Measurements from ENCODE around the gene PTPRO. TPM values are rescaled to one million over a fixed set of nuclear protein-coding genes. Genes with fewer than 3 reads are reported as not detected.

Gene PTPRO
- total and polyA plus RNA-seq, 10 of the 15 experiments (the other 5 are each of a cell fraction or from before 2014, with no cell fraction given), result 1.2 to 5.3 (median 3.5) TPM

- no peak for TF ChIP-seq MTA3 (IDR thresholded peaks at IDR 0.05; ENCODE audit: borderline replicate concordance, low read length)
- no peak for TF ChIP-seq SMAD1 (IDR thresholded peaks at IDR 0.05; ENCODE audit: low read depth, partially characterized antibody)
Observed at GRCh38 chr12:15541996-15542631, 219.8 kb downstream of the PTPRO start (continued).

GRCh38 chr12:15543347-15543746, 221.0 kb downstream of the PTPRO start:
- DNase-seq (ENCODE audit: low read depth, low spot score), result no peak
- ChIA-PET SMC1A (ENCODE audit: uncharacterized antibody, unreplicated experiment) (interaction anchor here (0.6 to 2.2 kb wide), 7 partner anchors 9 to 117 kb away, joined by 3 to 12 read pairs (median 3); no protein-coding TSS in a partner anchor), POLR2A (interaction anchor here (1.3 kb wide), 2 partner anchors 9 to 27 kb away, joined by 3 to 6 read pairs; no protein-coding TSS in a partner anchor), CTCF (interaction anchor here (1.2 to 10.7 kb wide), 2 partner anchors 10 to 41 kb away, joined by 4 to 116 read pairs; no protein-coding TSS in a partner anchor), RAD21 (ENCODE audit: unreplicated experiment) (no interaction called here)
- intact Hi-C loops (cut with micrococcal nuclease; ENCODE audit: unreplicated experiment), result no loop called here
- Histone ChIP-seq H3K79me2 (ENCODE audit: control insufficient read depth, insufficient read depth, low read length) (no peaks in the 10 kb centered on the region), H3K9ac (ENCODE audit: control insufficient read depth, insufficient read depth, low read length) (no peak overlapping the region), H4K20me1 (ENCODE audit: control insufficient read depth, insufficient read depth) (no peaks in the 10 kb centered on the region), H3K4me2 (ENCODE audit: control insufficient read depth, insufficient read depth) (no peak overlapping the region), H3K4me1 (ENCODE audit: control insufficient read depth, insufficient read depth, low read length) (peaks cover 19% of the 10 kb centered on the region), H3K27ac (ENCODE audit: control insufficient read depth, insufficient read depth) (no peak overlapping the region), H3K4me3 (no peak overlapping the region), H3K36me3 (ENCODE audit: control insufficient read depth in 2 of 2, insufficient read depth in 2 of 2, low read length in 1 of 2) (no peaks in the 10 kb centered on the region), H3K27me3 (replicated peaks in 1 of 2; ENCODE audit: control insufficient read depth in 2 of 2, insufficient read depth in 2 of 2, low read length in 1 of 2) (no peaks in the 10 kb centered on the region), H2AFZ (ENCODE audit: control insufficient read depth, low read depth, low read length) (no peak overlapping the region), H3K9me3 (replicated peaks; ENCODE audit: control insufficient read depth, insufficient read depth, low read length) (no peaks in the 10 kb centered on the region)
- WGBS (ENCODE audit: insufficient coverage, insufficient replicate concordance, low lambda C conversion rate, missing lambda C conversion rate), result 88% methylated on average over 3 of the region's 3 CpGs
- in situ Hi-C loops (cut with MboI), result no loop called here
- no peak for FAIRE-seq
- TF ChIP-seq EGR1 (IDR thresholded peaks at IDR 0.05; ENCODE audit: borderline replicate concordance in 1 of 2, low read depth in 2 of 2, low read length in 2 of 2), result no peak
- no peak for TF ChIP-seq POU2F2 (IDR thresholded peaks at IDR 0.05; ENCODE audit: borderline replicate concordance, low read depth, low read length)
- no peak for TF ChIP-seq POLR2A (IDR thresholded peaks at IDR 0.05; ENCODE audit: low read depth, low read length)
- TF ChIP-seq DPF2 (IDR thresholded peaks at IDR 0.05), result no peak
- TF ChIP-seq SUPT20H (IDR thresholded peaks at IDR 0.05; ENCODE audit: borderline replicate concordance, control insufficient read depth, low read depth, low read length), result no peak
- BruUV-seq (replicated peaks), result no TSS peak
- no peak for ATAC-seq

Data from GM12878 (cell line).